NCI-H345 treated with DMSO at 0.1 percent for 48 hours (cell line): ENCODE data around the gene TLR9.

ENCODE experiments used
- DNase-seq: peaks from one replicate; lab custom pipeline; 2025; ENCODE audit not compliant: unreplicated experiment; lab: John Stamatoyannopoulos, UW

TLR9 gene

GRCh38 chr3:52218026-52218425, 7.4 kb downstream of the TLR9 start:
- DNase-seq, result no peak

- DNase-seq, result no peak
Measured at GRCh38 chr3:52217409-52217805, 8.0 kb downstream of the TLR9 start.

GRCh38 chr3:52216585-52217408, 8.6 kb downstream of the TLR9 start:
- DNase-seq, result no peak

- DNase-seq, result no peak
Measured at GRCh38 chr3:52215351-52215750, 10.1 kb downstream of the TLR9 start.

GRCh38 chr3:52213901-52214300, 11.5 kb downstream of the TLR9 start:
- DNase-seq, result no peak

GRCh38 chr3:52213005-52213404, 12.4 kb downstream of the TLR9 start:
- no peak for DNase-seq

- DNase-seq, result no peak
Measured at GRCh38 chr3:52211268-52211891, 14.1 kb downstream of the TLR9 start.

GRCh38 chr3:52210550-52211046, 14.8 kb downstream of the TLR9 start:
- no peak for DNase-seq

GRCh38 chr3:52210037-52210436, 15.4 kb downstream of the TLR9 start:
- no peak for DNase-seq

- no peak for DNase-seq
Measured at GRCh38 chr3:52208556-52208955, 16.9 kb downstream of the TLR9 start.

- DNase-seq, result no peak
Measured at GRCh38 chr3:52205727-52206372, 19.6 kb downstream of the TLR9 start.

GRCh38 chr3:52204337-52205073, 20.9 kb downstream of the TLR9 start:
- DNase-seq, result peak; percentile 83

GRCh38 chr3:52203701-52204100, 21.7 kb downstream of the TLR9 start:
- DNase-seq, result no peak

GRCh38 chr3:52202384-52203077, 22.9 kb downstream of the TLR9 start:
- DNase-seq, result no peak

GRCh38 chr3:52200981-52201679, 24.3 kb downstream of the TLR9 start:
- no peak for DNase-seq

GRCh38 chr3:52198643-52199608, 26.5 kb downstream of the TLR9 start:
- DNase-seq, result no peak

GRCh38 chr3:52197842-52198625, 27.4 kb downstream of the TLR9 start, which contains the start of gene ALAS1:
ALAS1 (plus strand) TSS chr3:52198160; CDS start chr3:52199242, 1,082 bp downstream.
- DNase-seq, result peak; percentile 66

- DNase-seq, result no peak
Measured at GRCh38 chr3:52197499-52197841, 28.0 kb downstream of the TLR9 start.
